ENCODE measurements around the gene OR2AG1.

The OR2AG1 gene

GRCh38 chr11:6746086-6746618 is 36.7 kb upstream of the OR2AG1 start:
- TF ChIP-seq TOX (CRISPR knock-in tag; IDR thresholded peaks at IDR 0.05; ENCODE audit: borderline replicate concordance) (no peak), ARNTL (CRISPR knock-in tag; IDR thresholded peaks at IDR 0.05; ENCODE audit: borderline replicate concordance, low read depth) (no peak), PPARA (CRISPR knock-in tag; IDR thresholded peaks at IDR 0.05; ENCODE audit: borderline replicate concordance) (no peak), CREB5 (CRISPR knock-in tag; IDR thresholded peaks at IDR 0.05; ENCODE audit: low read depth) (no peak), RARB (CRISPR knock-in tag; IDR thresholded peaks at IDR 0.05) (no peak), OSR1 (CRISPR knock-in tag; IDR thresholded peaks at IDR 0.05) (no peak), ZNF70 (CRISPR knock-in tag; IDR thresholded peaks at IDR 0.05) (no peak), BACH2 (CRISPR knock-in tag; IDR thresholded peaks at IDR 0.05; ENCODE audit: borderline replicate concordance) (no peak), PATZ1 (CRISPR knock-in tag; IDR thresholded peaks at IDR 0.05; ENCODE audit: borderline replicate concordance) (no peak)
- TF ChIP-seq, protein P1, sequence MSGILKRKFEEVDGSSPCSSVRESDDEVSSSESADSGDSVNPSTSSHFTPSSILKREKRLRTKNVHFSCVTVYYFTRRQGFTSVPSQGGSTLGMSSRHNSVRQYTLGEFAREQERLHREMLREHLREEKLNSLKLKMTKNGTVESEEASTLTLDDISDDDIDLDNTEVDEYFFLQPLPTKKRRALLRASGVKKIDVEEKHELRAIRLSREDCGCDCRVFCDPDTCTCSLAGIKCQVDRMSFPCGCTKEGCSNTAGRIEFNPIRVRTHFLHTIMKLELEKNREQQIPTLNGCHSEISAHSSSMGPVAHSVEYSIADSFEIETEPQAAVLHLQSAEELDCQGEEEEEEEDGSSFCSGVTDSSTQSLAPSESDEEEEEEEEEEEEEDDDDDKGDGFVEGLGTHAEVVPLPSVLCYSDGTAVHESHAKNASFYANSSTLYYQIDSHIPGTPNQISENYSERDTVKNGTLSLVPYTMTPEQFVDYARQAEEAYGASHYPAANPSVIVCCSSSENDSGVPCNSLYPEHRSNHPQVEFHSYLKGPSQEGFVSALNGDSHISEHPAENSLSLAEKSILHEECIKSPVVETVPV (CRISPR knock-in tag; IDR thresholded peaks at IDR 0.05), result no peak
- ATAC-seq, result no peak

DNA sequence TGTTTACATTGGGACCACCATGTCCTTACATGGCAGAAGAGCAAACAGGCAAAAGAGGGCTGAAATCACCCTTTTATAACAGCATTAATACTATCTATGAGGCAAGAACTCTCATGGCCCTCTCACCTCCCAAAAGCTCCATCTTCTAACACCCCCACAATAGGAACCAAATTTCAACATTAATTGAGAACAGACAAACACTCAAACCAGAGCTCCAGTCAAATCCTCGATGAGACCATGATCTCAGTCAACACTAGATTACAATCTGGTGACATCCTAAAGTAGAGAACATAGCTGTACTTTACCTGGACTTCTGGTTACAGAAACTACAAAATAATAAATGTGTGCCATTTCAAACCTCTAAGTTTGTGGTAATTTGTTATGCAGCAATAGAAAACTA is 36.2 kb upstream of the OR2AG1 start:
- TF ChIP-seq ISL1 (CRISPR knock-in tag; IDR thresholded peaks at IDR 0.05) (no peak), ESRRG (CRISPR knock-in tag; IDR thresholded peaks at IDR 0.05) (no peak), OSR1 (CRISPR knock-in tag; IDR thresholded peaks at IDR 0.05) (no peak), ZFP3 (CRISPR knock-in tag; IDR thresholded peaks at IDR 0.05) (no peak)
- no peak for ATAC-seq

GRCh38 chr11:6747097-6747668 is 35.6 kb upstream of the OR2AG1 start:
- TF ChIP-seq CSDC2 (CRISPR knock-in tag; IDR thresholded peaks at IDR 0.05) (no peak), SNAI2 (CRISPR knock-in tag; IDR thresholded peaks at IDR 0.05) (no peak), ISL1 (CRISPR knock-in tag; IDR thresholded peaks at IDR 0.05) (no peak), ESRRG (CRISPR knock-in tag; IDR thresholded peaks at IDR 0.05) (no peak), OSR1 (CRISPR knock-in tag; IDR thresholded peaks at IDR 0.05) (no peak), POU6F1 (CRISPR knock-in tag; IDR thresholded peaks at IDR 0.05; ENCODE audit: borderline replicate concordance, low read depth) (no peak)
- TF ChIP-seq, protein P2, sequence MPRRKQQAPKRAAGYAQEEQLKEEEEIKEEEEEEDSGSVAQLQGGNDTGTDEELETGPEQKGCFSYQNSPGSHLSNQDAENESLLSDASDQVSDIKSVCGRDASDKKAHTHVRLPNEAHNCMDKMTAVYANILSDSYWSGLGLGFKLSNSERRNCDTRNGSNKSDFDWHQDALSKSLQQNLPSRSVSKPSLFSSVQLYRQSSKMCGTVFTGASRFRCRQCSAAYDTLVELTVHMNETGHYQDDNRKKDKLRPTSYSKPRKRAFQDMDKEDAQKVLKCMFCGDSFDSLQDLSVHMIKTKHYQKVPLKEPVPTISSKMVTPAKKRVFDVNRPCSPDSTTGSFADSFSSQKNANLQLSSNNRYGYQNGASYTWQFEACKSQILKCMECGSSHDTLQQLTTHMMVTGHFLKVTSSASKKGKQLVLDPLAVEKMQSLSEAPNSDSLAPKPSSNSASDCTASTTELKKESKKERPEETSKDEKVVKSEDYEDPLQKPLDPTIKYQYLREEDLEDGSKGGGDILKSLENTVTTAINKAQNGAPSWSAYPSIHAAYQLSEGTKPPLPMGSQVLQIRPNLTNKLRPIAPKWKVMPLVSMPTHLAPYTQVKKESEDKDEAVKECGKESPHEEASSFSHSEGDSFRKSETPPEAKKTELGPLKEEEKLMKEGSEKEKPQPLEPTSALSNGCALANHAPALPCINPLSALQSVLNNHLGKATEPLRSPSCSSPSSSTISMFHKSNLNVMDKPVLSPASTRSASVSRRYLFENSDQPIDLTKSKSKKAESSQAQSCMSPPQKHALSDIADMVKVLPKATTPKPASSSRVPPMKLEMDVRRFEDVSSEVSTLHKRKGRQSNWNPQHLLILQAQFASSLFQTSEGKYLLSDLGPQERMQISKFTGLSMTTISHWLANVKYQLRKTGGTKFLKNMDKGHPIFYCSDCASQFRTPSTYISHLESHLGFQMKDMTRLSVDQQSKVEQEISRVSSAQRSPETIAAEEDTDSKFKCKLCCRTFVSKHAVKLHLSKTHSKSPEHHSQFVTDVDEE (CRISPR knock-in tag; IDR thresholded peaks at IDR 0.05), result no peak
- ATAC-seq, result no peak

GRCh38 chr11:6755303-6755952 is 27.4 kb upstream of the OR2AG1 start:
- peak; percentile 77 for ATAC-seq
- TF ChIP-seq POU6F1 (CRISPR knock-in tag; IDR thresholded peaks at IDR 0.05; ENCODE audit: borderline replicate concordance, low read depth) (no peak), ZFP3 (CRISPR knock-in tag; IDR thresholded peaks at IDR 0.05) (no peak), TCF4 (CRISPR knock-in tag; IDR thresholded peaks at IDR 0.05; ENCODE audit: borderline replicate concordance) (no peak), PATZ1 (CRISPR knock-in tag; IDR thresholded peaks at IDR 0.05; ENCODE audit: borderline replicate concordance) (no peak), CSDC2 (CRISPR knock-in tag; IDR thresholded peaks at IDR 0.05) (no peak), ZFP30 (CRISPR knock-in tag; IDR thresholded peaks at IDR 0.05) (no peak), BACH2 (CRISPR knock-in tag; IDR thresholded peaks at IDR 0.05; ENCODE audit: borderline replicate concordance) (no peak)
- TF ChIP-seq, protein P1 (CRISPR knock-in tag; IDR thresholded peaks at IDR 0.05), result no peak
